IMR-90 (cell line): ENCODE results near the gene MCF2L2. TPM values are rescaled to one million over a fixed set of nuclear protein-coding genes. Genes with fewer than 3 reads are reported as not detected.

ENCODE experiments used
- ATAC-seq: fragments of 200-7000 bp; cut with Tn5 transposase; 2 replicates; pipeline ENCODE4 v1.9.1; 2020; ENCODE audit warnings: low read depth, mild to moderate bottlenecking, moderate library complexity
- BruUV-seq: library from RNA; stranded (reverse); fragments of 400-500 nt; replicated peaks from 2 replicates; lab custom pipeline; 2021; lab: Mats Ljungman, UMichigan
- CTCF ChIA-PET: fragments of 300-600 bp; formaldehyde crosslinking; extraction: SDS; loops from one replicate; lab custom pipeline; 2021; ENCODE audit warnings: antibody characterized with exemption; lab: Yijun Ruan, JAX
- POLR2A ChIA-PET: fragments of 300-600 bp; sonication (Branson Sonifier 250); formaldehyde crosslinking; loops from one replicate; lab custom pipeline; 2022; ENCODE audit warnings: antibody characterized with exemption; ENCODE audit not compliant: unreplicated experiment; lab: Charles Lee
- DNase-seq: peaks from one replicate; pipeline ENCODE4 v3.0.0; 2013
- H2AFZ ChIP-seq: replicated peaks from 2 replicates; pipeline ENCODE3; 2013; ENCODE audit warnings: low read length, mild to moderate bottlenecking; ENCODE audit not compliant: poor library complexity
- H2AK5ac ChIP-seq: 2 replicates; pipeline ENCODE4 v1.6.1; 2013; ENCODE audit warnings: low read depth, low read length, inconsistent platforms
- H2AK9ac ChIP-seq: replicated peaks from 2 replicates; pipeline ENCODE3; 2013; ENCODE audit warnings: mild to moderate bottlenecking, low read depth, low read length, moderate library complexity; ENCODE audit not compliant: poor library complexity
- H2BK120ac ChIP-seq: 2 replicates; pipeline ENCODE4 v1.6.1; 2013; ENCODE audit warnings: low read depth, low read length, inconsistent platforms
- H2BK15ac ChIP-seq: 3 replicates; pipeline ENCODE4 v1.6.1; 2013; ENCODE audit warnings: low read depth, low read length, inconsistent platforms
- H2BK20ac ChIP-seq: 2 replicates; pipeline ENCODE4 v1.6.1; 2013; ENCODE audit warnings: low read depth, mild to moderate bottlenecking, inconsistent platforms, low read length, moderate library complexity
- H2BK5ac ChIP-seq: 2 replicates; pipeline ENCODE4 v1.6.1; 2013; ENCODE audit warnings: mild to moderate bottlenecking, low read depth, low read length, inconsistent platforms; ENCODE audit not compliant: poor library complexity, severe bottlenecking
- H3K14ac ChIP-seq: replicated peaks from 2 replicates; pipeline ENCODE4 v1.6.1; 2013; ENCODE audit warnings: low read depth, low read length, inconsistent platforms
- H3K18ac ChIP-seq: 2 replicates; pipeline ENCODE4 v1.6.1; 2013; ENCODE audit warnings: low read depth, low read length, control low read depth
- H3K23ac ChIP-seq: 2 replicates; pipeline ENCODE4 v1.6.1; 2013; ENCODE audit warnings: low read depth, low read length, inconsistent platforms
- H3K27ac ChIP-seq: 2 replicates; pipeline ENCODE4 v1.5.1; 2013; ENCODE audit warnings: mild to moderate bottlenecking, control low read depth, low read length; ENCODE audit not compliant: insufficient read depth
- H3K27me3 ChIP-seq: 2 replicates; pipeline ENCODE4 v1.6.1; 2013; ENCODE audit warnings: low read length; ENCODE audit not compliant: control insufficient read depth, insufficient read depth
- H3K36me3 ChIP-seq: 2 replicates; pipeline ENCODE4 v1.6.1; 2013; ENCODE audit warnings: low read length, mixed read lengths; ENCODE audit not compliant: control insufficient read depth, insufficient read depth
- H3K4ac ChIP-seq: 2 replicates; pipeline ENCODE4 v1.6.1; 2013; ENCODE audit warnings: low read depth, low read length, inconsistent platforms
- H3K4me1 ChIP-seq: 2 replicates; pipeline ENCODE4 v1.6.1; 2013; ENCODE audit warnings: low read length, mixed read lengths; ENCODE audit not compliant: control insufficient read depth, insufficient read depth
- H3K4me2 ChIP-seq: 2 replicates; pipeline ENCODE4 v1.6.1; 2013; ENCODE audit warnings: low read depth, mild to moderate bottlenecking, control low read depth, low read length, moderate library complexity
- H3K4me3 ChIP-seq: 2 replicates; pipeline ENCODE4 v1.5.1; 2013; ENCODE audit warnings: low read depth, mild to moderate bottlenecking, control low read depth, low read length, moderate library complexity; ENCODE audit not compliant: insufficient read depth
- H3K56ac ChIP-seq: 2 replicates; pipeline ENCODE4 v1.6.1; 2013; ENCODE audit warnings: low read length, inconsistent platforms; ENCODE audit not compliant: insufficient read depth; ENCODE audit errors: extremely low read depth
- H3K79me1 ChIP-seq, 2 experiments: 2 replicates each; pipeline ENCODE4 v1.6.1; 2013; ENCODE audit warnings: low read length in 2 of 2, inconsistent platforms in 1 of 2, low read depth in 1 of 2
- H3K9ac ChIP-seq: 2 replicates; pipeline ENCODE4 v1.6.1; 2013; ENCODE audit warnings: low read depth, low read length, control low read depth
- H3K9me1 ChIP-seq: 2 replicates; pipeline ENCODE4 v1.6.1; 2013; ENCODE audit warnings: low read length, inconsistent platforms; ENCODE audit not compliant: insufficient read depth
- H3K9me3 ChIP-seq: 2 replicates; pipeline ENCODE4 v1.6.1; 2013; ENCODE audit warnings: low read length; ENCODE audit not compliant: control insufficient read depth, insufficient read depth
- H4K20me1 ChIP-seq: 2 replicates; pipeline ENCODE4 v1.6.1; 2013; ENCODE audit warnings: low read length, inconsistent platforms; ENCODE audit not compliant: insufficient read depth
- H4K5ac ChIP-seq: 2 replicates; pipeline ENCODE4 v1.6.1; 2013; ENCODE audit warnings: mild to moderate bottlenecking, low read depth, low read length, control low read depth
- H4K8ac ChIP-seq, 2 experiments: 2 replicates each; pipeline ENCODE4 v1.6.1; 2013; ENCODE audit warnings: low read depth in 2 of 2, low read length in 2 of 2, control low read depth in 1 of 2, inconsistent platforms in 1 of 2
- H4K91ac ChIP-seq: 2 replicates; pipeline ENCODE4 v1.6.1; 2013; ENCODE audit warnings: low read depth, low read length, inconsistent platforms; ENCODE audit not compliant: insufficient read depth
- BHLHE40 ChIP-seq: fragments of 150-350 bp; IDR thresholded peaks from 2 replicates; pipeline ENCODE4 v1.6.1; 2016; ENCODE audit warnings: mild to moderate bottlenecking, low read depth, low read length
- CEBPB ChIP-seq: IDR thresholded peaks from 2 replicates; pipeline ENCODE4 v1.6.1; 2012; ENCODE audit warnings: low read depth, low read length, improper control_type of control experiment
- CHD1 ChIP-seq: IDR thresholded peaks from 2 replicates; pipeline ENCODE4 v1.6.1; 2012; ENCODE audit warnings: low read depth, low read length, improper control_type of control experiment
- FOS ChIP-seq: fragments of 150-350 bp; IDR thresholded peaks from 2 replicates; pipeline ENCODE4 v1.6.1; 2016; ENCODE audit warnings: low read depth, low read length
- MAFK ChIP-seq: IDR thresholded peaks from 2 replicates; pipeline ENCODE4 v1.6.1; 2012; ENCODE audit warnings: low read depth, low read length, improper control_type of control experiment
- MAZ ChIP-seq: IDR thresholded peaks from 2 replicates; pipeline ENCODE4 v1.6.1; 2012; ENCODE audit warnings: low read depth, mild to moderate bottlenecking, low read length, improper control_type of control experiment, moderate library complexity, borderline replicate concordance
- MXI1 ChIP-seq: IDR thresholded peaks from 2 replicates; pipeline ENCODE4 v1.6.1; 2012; ENCODE audit warnings: low read depth, mild to moderate bottlenecking, low read length, moderate library complexity, borderline replicate concordance
- NFE2L2 ChIP-seq: fragments of 150-350 bp; IDR thresholded peaks from 2 replicates; pipeline ENCODE4 v1.6.1; 2016; ENCODE audit warnings: low read depth, mild to moderate bottlenecking, low read length
- POLR2A ChIP-seq: IDR thresholded peaks from 2 replicates; pipeline ENCODE4 v1.6.1; 2012; ENCODE audit warnings: mild to moderate bottlenecking, low read depth, low read length
- RAD21 ChIP-seq: IDR thresholded peaks from 2 replicates; pipeline ENCODE4 v1.6.1; 2012; ENCODE audit warnings: low read length, improper control_type of control experiment
- RCOR1 ChIP-seq: IDR thresholded peaks from 2 replicates; pipeline ENCODE4 v1.6.1; 2012; ENCODE audit warnings: mild to moderate bottlenecking, low read length, improper control_type of control experiment; ENCODE audit not compliant: insufficient replicate concordance
- RFX5 ChIP-seq: IDR thresholded peaks from 2 replicates; pipeline ENCODE4 v1.8.0; 2012; ENCODE audit warnings: low read depth, mild to moderate bottlenecking, low read length, moderate library complexity
- SMC3 ChIP-seq: fragments of 150-350 bp; IDR thresholded peaks from 2 replicates; pipeline ENCODE4 v1.6.1; 2016; ENCODE audit warnings: low read depth, mild to moderate bottlenecking, antibody characterized with exemption, low read length, moderate library complexity
- whole genome bisulfite sequencing, 2 experiments: methylation state at CpG; one replicate each; pipeline versions ENCODE4 v1.1.5 to v1.1.7; 2013; ENCODE audit warnings: missing lambda C conversion rate in 2 of 2; ENCODE audit not compliant: insufficient read length in 1 of 2; ENCODE audit errors: extremely low coverage in 2 of 2; 5-methylcytosine and 5-hydroxymethylcytosine counted together
- dilution Hi-C: fragments of 300-500 bp; cut with HindIII; formaldehyde crosslinking; loops from one replicate; pipeline ENCODE4 v1.14.3; 2018; ENCODE audit warnings: low sequenced_read_pairs; ENCODE audit not compliant: unreplicated experiment
- in situ Hi-C: fragments of 300-500 bp; cut with MboI; formaldehyde crosslinking; loops from 3 replicates; pipeline ENCODE4 v1.14.3; 2019; ENCODE audit warnings: low sequenced_read_pairs, inconsistent platforms, mixed read lengths
- intact Hi-C: fragments of 100-400 bp; cut with micrococcal nuclease; formaldehyde crosslinking; loops from 2 replicates; pipeline ENCODE4 v1.10.0; 2022
- polyA plus RNA-seq, 3 experiments: library from polyadenylated mRNA; depleted of rRNA; stranded (reverse); fragments of >200 nt; gene quantifications; 2 replicates each; pipeline ENCODE4 v1.2.3, GENCODE V29; 2012; ENCODE audit warnings: low replicate concordance in 1 of 3
- total RNA-seq: library from RNA; depleted of rRNA; stranded (reverse); fragments of >200 nt; gene quantifications from 2 replicates; pipeline ENCODE4 v1.2.3, GENCODE V29; 2012
- TF ChIP-seq, protein P1 (sequence below): fragments of 150-350 bp; IDR thresholded peaks from 2 replicates; pipeline ENCODE4 v1.6.1; 2016; ENCODE audit warnings: low read depth, mild to moderate bottlenecking, low read length, moderate library complexity, borderline replicate concordance
- TF ChIP-seq, protein P2 (sequence below): fragments of 150-350 bp; IDR thresholded peaks from 2 replicates; pipeline ENCODE4 v1.6.1; 2017; ENCODE audit warnings: mild to moderate bottlenecking, antibody characterized with exemption, low read length, low read depth
- TF ChIP-seq, protein P3 (sequence below): conservative IDR thresholded peaks from 2 replicates; pipeline ENCODE4 v1.5.1; 2012; ENCODE audit warnings: mild to moderate bottlenecking, low read depth, low read length, improper control_type of control experiment

MCF2L2 gene
- total and polyA plus RNA-seq, 2 of the 4 experiments (the other 2 are of a cell fraction) = under 0.01 TPM; not detected in 1

DNA sequence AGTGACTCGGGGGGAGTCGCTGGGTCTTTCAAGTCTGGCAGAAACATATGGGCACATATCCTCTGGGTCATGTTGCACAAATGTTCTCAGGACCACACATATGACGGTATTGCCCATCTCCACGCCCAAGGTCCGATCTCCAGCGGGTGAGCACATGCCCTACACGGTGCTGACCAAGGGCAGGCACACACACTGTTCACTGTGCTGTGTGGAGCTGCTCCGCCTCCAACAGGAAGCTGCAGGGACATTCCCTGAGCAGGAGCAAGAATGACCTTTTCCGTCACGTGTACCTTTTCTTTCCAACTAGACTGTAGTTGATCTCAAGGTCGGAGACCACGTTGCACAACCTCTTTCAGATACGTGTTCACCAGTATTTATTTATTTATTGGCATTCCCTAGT lies 217.1 kb downstream of the MCF2L2 start:
- Histone ChIP-seq H3K14ac (no peak overlapping the region), H3K27me3 (peaks cover 33% of the 10 kb centered on the region), H2BK15ac (no peak overlapping the region), H3K18ac (no peak overlapping the region), H4K5ac (no peak overlapping the region), H3K9ac (no peak overlapping the region), H3K4me1 (no peaks in the 10 kb centered on the region), H2BK120ac (no peak overlapping the region), H3K4ac (no peak overlapping the region), H3K56ac (no peak overlapping the region), H3K36me3 (no peaks in the 10 kb centered on the region), H2AK5ac (no peak overlapping the region), H3K23ac (no peak overlapping the region), H3K9me1 (no peaks in the 10 kb centered on the region), H3K79me1 (no peaks in the 10 kb centered on the region), H3K9me3 (no peaks in the 10 kb centered on the region), H3K4me2 (no peak overlapping the region), H2AFZ (no peak overlapping the region), H3K27ac (no peak overlapping the region), H3K4me3 (no peak overlapping the region), H2AK9ac (no peak overlapping the region), H4K91ac (no peak overlapping the region), H2BK20ac (no peak overlapping the region), H4K8ac (no peak overlapping the region), H2BK5ac (no peak overlapping the region), H4K20me1 (no peaks in the 10 kb centered on the region)
- in situ Hi-C loops = no loop called here
- ATAC-seq (no peak), DNase-seq (no peak)
- intact Hi-C loops = no loop called here
- dilution Hi-C loops = no loop called here
- ChIA-PET POLR2A (no interaction called here), CTCF (no interaction called here)
- no peak for TF ChIP-seq FOS
- TF ChIP-seq CEBPB = no peak
- TF ChIP-seq BHLHE40 = no peak
- TF ChIP-seq CHD1 = no peak
- TF ChIP-seq MAFK = no peak
- TF ChIP-seq, protein P1, sequence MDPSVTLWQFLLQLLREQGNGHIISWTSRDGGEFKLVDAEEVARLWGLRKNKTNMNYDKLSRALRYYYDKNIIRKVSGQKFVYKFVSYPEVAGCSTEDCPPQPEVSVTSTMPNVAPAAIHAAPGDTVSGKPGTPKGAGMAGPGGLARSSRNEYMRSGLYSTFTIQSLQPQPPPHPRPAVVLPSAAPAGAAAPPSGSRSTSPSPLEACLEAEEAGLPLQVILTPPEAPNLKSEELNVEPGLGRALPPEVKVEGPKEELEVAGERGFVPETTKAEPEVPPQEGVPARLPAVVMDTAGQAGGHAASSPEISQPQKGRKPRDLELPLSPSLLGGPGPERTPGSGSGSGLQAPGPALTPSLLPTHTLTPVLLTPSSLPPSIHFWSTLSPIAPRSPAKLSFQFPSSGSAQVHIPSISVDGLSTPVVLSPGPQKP = no peak
- TF ChIP-seq, protein P2, sequence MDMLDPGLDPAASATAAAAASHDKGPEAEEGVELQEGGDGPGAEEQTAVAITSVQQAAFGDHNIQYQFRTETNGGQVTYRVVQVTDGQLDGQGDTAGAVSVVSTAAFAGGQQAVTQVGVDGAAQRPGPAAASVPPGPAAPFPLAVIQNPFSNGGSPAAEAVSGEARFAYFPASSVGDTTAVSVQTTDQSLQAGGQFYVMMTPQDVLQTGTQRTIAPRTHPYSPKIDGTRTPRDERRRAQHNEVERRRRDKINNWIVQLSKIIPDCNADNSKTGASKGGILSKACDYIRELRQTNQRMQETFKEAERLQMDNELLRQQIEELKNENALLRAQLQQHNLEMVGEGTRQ = no peak
- no peak for TF ChIP-seq MXI1
- TF ChIP-seq NFE2L2 = no peak
- no peak for TF ChIP-seq RFX5
- TF ChIP-seq RAD21 = no peak
- TF ChIP-seq SMC3 = no peak
- no peak for TF ChIP-seq RCOR1
- TF ChIP-seq, protein P3, sequence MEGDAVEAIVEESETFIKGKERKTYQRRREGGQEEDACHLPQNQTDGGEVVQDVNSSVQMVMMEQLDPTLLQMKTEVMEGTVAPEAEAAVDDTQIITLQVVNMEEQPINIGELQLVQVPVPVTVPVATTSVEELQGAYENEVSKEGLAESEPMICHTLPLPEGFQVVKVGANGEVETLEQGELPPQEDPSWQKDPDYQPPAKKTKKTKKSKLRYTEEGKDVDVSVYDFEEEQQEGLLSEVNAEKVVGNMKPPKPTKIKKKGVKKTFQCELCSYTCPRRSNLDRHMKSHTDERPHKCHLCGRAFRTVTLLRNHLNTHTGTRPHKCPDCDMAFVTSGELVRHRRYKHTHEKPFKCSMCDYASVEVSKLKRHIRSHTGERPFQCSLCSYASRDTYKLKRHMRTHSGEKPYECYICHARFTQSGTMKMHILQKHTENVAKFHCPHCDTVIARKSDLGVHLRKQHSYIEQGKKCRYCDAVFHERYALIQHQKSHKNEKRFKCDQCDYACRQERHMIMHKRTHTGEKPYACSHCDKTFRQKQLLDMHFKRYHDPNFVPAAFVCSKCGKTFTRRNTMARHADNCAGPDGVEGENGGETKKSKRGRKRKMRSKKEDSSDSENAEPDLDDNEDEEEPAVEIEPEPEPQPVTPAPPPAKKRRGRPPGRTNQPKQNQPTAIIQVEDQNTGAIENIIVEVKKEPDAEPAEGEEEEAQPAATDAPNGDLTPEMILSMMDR = no peak
- TF ChIP-seq MAZ = no peak
- no peak for TF ChIP-seq POLR2A
- BruUV-seq = no TSS peak
- 90% methylated on average over 5 of the region's 13 CpGs; no CpG with 5 or more reads in 1 of the 2 experiments for WGBS, 2 experiments
